22Rv1 (cell line): Measurements from ENCODE around the gene GXYLT2.

Experiments
- CTCF ChIP-seq: fragments of 450-650 bp; IDR thresholded peaks from 2 replicates; pipeline ENCODE4 v1.5.1; 2017; ENCODE audit warnings: mild to moderate bottlenecking
- ZFX ChIP-seq: fragments of 450-650 bp; IDR thresholded peaks from 2 replicates; pipeline ENCODE4 v1.6.1; 2017; ENCODE audit warnings: antibody characterized with exemption, borderline replicate concordance

GRCh38 chr3:72977060-72977808 is 89.4 kb downstream of the GXYLT2 start:
- peak; percentile 22 for TF ChIP-seq CTCF
- TF ChIP-seq ZFX, result no peak
